BLaER1 (cell line): ENCODE measurements around the gene RAB43.

ENCODE experiments used
- H3K27ac ChIP-seq: shearing (Covaris generic); formaldehyde crosslinking; 2 replicates; pipeline ENCODE4 v1.8.1; 2022
- H3K27me3 ChIP-seq: shearing (Covaris generic); formaldehyde crosslinking; 2 replicates; pipeline ENCODE4 v1.8.1; 2022
- H3K36me3 ChIP-seq: shearing (Covaris generic); formaldehyde crosslinking; 2 replicates; pipeline ENCODE4 v1.8.1; 2022
- H3K4me1 ChIP-seq: shearing (Covaris generic); formaldehyde crosslinking; 2 replicates; pipeline ENCODE4 v1.8.1; 2022
- H3K4me2 ChIP-seq: shearing (Covaris generic); formaldehyde crosslinking; 2 replicates; pipeline ENCODE4 v1.8.1; 2022
- H3K4me3 ChIP-seq: shearing (Covaris generic); formaldehyde crosslinking; 2 replicates; pipeline ENCODE4 v1.8.1; 2022
- H3K9ac ChIP-seq: shearing (Covaris generic); formaldehyde crosslinking; 2 replicates; pipeline ENCODE4 v1.8.1; 2022
- H3K9me3 ChIP-seq: shearing (Covaris generic); formaldehyde crosslinking; 2 replicates; pipeline ENCODE4 v1.8.1; 2022
- H4K20me1 ChIP-seq: shearing (Covaris generic); formaldehyde crosslinking; 2 replicates; pipeline ENCODE4 v1.8.1; 2022
- Cebpa-rat ChIP-seq: shearing (Covaris generic); IDR thresholded peaks from 2 replicates; pipeline ENCODE4 v1.8.1; 2022

RAB43 gene

DNA sequence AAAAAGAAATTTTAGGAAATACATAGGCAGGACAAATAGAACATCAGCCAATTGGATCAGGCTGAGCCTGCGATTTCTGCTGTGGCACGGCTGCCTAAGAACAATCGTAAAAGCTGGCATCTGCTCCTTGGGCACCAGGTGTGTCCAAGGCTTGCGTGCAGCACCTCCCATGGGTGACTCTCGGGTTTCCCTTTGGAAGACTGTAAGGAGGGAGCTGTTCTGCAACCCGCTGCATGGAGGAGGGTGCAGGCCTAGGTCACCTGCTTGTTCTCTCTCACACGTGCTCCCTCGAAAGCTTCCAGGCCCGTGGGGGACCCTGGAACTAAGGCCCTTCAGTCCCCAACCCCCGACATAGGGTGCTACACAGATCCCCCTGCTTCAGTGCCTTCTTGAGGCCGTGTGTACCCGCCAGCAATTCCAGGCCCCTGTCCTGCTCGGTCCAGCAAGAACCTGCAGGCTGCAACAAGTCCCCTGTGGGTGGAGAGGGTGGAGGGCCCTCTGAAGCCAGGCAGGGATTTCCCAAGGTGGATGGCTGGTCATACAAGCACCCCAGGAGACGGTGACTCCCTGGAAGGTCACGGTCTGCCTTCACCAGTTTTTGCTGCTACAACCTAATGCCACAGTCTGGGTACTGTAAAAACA lies 57.6 kb downstream of the RAB43 start:
- H3K4me2 ChIP-seq: peak overlapping the region; percentile 97
- no peak overlapping the region for H3K4me3 ChIP-seq
- no peaks in the 10 kb centered on the region for H3K27me3 ChIP-seq
- H4K20me1 ChIP-seq: no peaks in the 10 kb centered on the region
- H3K4me1 ChIP-seq: peaks cover 100% of the 10 kb centered on the region
- peak overlapping the region; percentile 70 for H3K27ac ChIP-seq
- peaks cover 5% of the 10 kb centered on the region; the same call in 1 of the 2 replicates for H3K9me3 ChIP-seq
- H3K36me3 ChIP-seq: no peaks in the 10 kb centered on the region
- H3K9ac ChIP-seq: no peak overlapping the region
- TF ChIP-seq Cebpa-rat: no peak

GRCh38 chr3:129063091-129063640 lies 58.4 kb downstream of the RAB43 start:
- Histone ChIP-seq H3K9ac (peak overlapping the region; percentile 75; the same call in 1 of the 2 replicates), H3K9me3 (peaks cover 4% of the 10 kb centered on the region; the same call in 1 of the 2 replicates), H3K27ac (peak overlapping the region; percentile 87), H3K4me3 (no peak overlapping the region), H3K27me3 (no peaks in the 10 kb centered on the region), H3K4me2 (peak overlapping the region; percentile 97), H3K36me3 (no peaks in the 10 kb centered on the region), H4K20me1 (no peaks in the 10 kb centered on the region), H3K4me1 (peaks cover 100% of the 10 kb centered on the region)
- TF ChIP-seq Cebpa-rat: no peak

GRCh38 chr3:129061888-129062834 lies 59.4 kb downstream of the RAB43 start:
- H4K20me1 ChIP-seq: no peaks in the 10 kb centered on the region
- H3K9ac ChIP-seq: peak overlapping the region; percentile 75
- H3K27ac ChIP-seq: peak overlapping the region; percentile 87
- H3K4me1 ChIP-seq: peaks cover 100% of the 10 kb centered on the region
- H3K27me3 ChIP-seq: no peaks in the 10 kb centered on the region
- peak overlapping the region; percentile 97 for H3K4me2 ChIP-seq
- no peaks in the 10 kb centered on the region for H3K9me3 ChIP-seq
- H3K4me3 ChIP-seq: peak overlapping the region; percentile 53
- TF ChIP-seq Cebpa-rat: no peak
- H3K36me3 ChIP-seq: no peaks in the 10 kb centered on the region

GRCh38 chr3:129061023-129061887 lies 60.3 kb downstream of the RAB43 start:
- Histone ChIP-seq H3K4me2 (peak overlapping the region; percentile 97), H3K4me3 (peak overlapping the region; percentile 53), H3K9ac (peak overlapping the region; percentile 75), H3K27me3 (no peaks in the 10 kb centered on the region), H3K36me3 (no peaks in the 10 kb centered on the region), H3K4me1 (peaks cover 98% of the 10 kb centered on the region), H3K27ac (peak overlapping the region; percentile 87), H3K9me3 (no peaks in the 10 kb centered on the region), H4K20me1 (no peaks in the 10 kb centered on the region)
- no peak for TF ChIP-seq Cebpa-rat

DNA sequence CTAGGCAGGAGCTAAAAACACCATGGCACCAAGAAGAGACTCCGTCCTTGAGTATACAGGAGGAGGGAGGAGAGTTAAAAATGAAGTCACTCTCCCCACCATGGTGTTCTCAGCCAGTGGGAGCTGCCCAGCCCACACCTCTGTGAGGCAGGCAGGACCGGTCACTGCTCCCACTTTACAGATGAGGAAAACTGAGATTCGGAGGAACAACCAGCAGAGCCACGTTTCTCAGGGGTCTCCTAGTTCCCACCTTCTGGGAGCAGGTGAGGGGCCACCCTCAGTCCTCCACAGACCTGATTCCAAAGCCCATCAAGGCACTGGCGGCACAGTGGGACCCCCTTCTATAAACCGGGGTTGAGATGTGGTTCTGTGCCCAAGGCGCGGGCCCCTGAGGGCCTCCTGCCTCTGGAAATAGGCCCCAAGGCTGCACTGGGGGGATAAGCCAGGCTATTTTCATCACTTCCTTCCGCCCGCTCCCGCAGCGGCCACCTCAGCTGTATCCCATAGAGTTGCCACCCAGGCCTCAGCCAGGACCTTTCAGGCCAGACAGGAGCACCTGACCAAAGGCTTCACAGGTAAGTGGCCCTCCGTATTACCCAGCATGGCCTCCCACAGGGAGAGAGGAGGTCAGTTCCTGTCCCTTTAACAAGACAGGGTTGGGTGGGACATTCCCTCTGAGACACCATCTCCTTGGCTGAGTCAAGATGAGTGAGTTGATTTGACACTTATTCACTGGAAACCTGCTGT lies 61.2 kb downstream of the RAB43 start, which contains the start of gene GP9:
Gene GP9 (plus strand): TSS at position 504 of the 747 bp plus-strand sequence. CDS start 961 bp downstream, outside the sequence.
- peak within 1 kb of the TSS; percentile 87 for H3K27ac ChIP-seq
- peak within 1 kb of the TSS; percentile 97 for H3K4me2 ChIP-seq
- no peaks in the 10 kb centered on the region for H3K9me3 ChIP-seq
- no peaks in the 10 kb centered on the region for H3K36me3 ChIP-seq
- H3K4me1 ChIP-seq: peaks cover 98% of the 10 kb centered on the region
- H3K27me3 ChIP-seq: no peaks in the 10 kb centered on the region
- no peak for TF ChIP-seq Cebpa-rat
- peak within 1 kb of the TSS; percentile 53 for H3K4me3 ChIP-seq
- no peaks in the 10 kb centered on the region for H4K20me1 ChIP-seq
- H3K9ac ChIP-seq: peak within 1 kb of the TSS; percentile 75

GRCh38 chr3:129059311-129059958 lies 62.2 kb downstream of the RAB43 start:
- Histone ChIP-seq H3K9me3 (no peaks in the 10 kb centered on the region), H3K27ac (peak overlapping the region; percentile 87), H3K4me2 (peak overlapping the region; percentile 97), H3K27me3 (no peaks in the 10 kb centered on the region), H4K20me1 (no peaks in the 10 kb centered on the region), H3K36me3 (no peaks in the 10 kb centered on the region), H3K4me1 (peaks cover 93% of the 10 kb centered on the region), H3K9ac (peak overlapping the region; percentile 75), H3K4me3 (peak overlapping the region; percentile 53)
- TF ChIP-seq Cebpa-rat: no peak

- Histone ChIP-seq H4K20me1 (no peaks in the 10 kb centered on the region), H3K36me3 (no peaks in the 10 kb centered on the region), H3K4me3 (peak overlapping the region; percentile 53), H3K4me2 (peak overlapping the region; percentile 97), H3K4me1 (peaks cover 93% of the 10 kb centered on the region), H3K9me3 (no peaks in the 10 kb centered on the region), H3K27ac (peak overlapping the region; percentile 87), H3K9ac (peak overlapping the region; percentile 75), H3K27me3 (no peaks in the 10 kb centered on the region)
- TF ChIP-seq Cebpa-rat: no peak
Measured at GRCh38 chr3:129058441-129059200, 63.0 kb downstream of the RAB43 start.

GRCh38 chr3:129057249-129057648 lies 64.4 kb downstream of the RAB43 start:
- no peaks in the 10 kb centered on the region for H3K27me3 ChIP-seq
- no peak overlapping the region for H3K4me3 ChIP-seq
- TF ChIP-seq Cebpa-rat: no peak
- H3K4me2 ChIP-seq: no peak overlapping the region
- no peaks in the 10 kb centered on the region for H4K20me1 ChIP-seq
- H3K36me3 ChIP-seq: no peaks in the 10 kb centered on the region
- H3K9ac ChIP-seq: no peak overlapping the region
- H3K4me1 ChIP-seq: peaks cover 88% of the 10 kb centered on the region
- H3K9me3 ChIP-seq: no peaks in the 10 kb centered on the region
- no peak overlapping the region for H3K27ac ChIP-seq
